Breast epithelium (tissue), 3 donors: Measurements from ENCODE around the gene WARS2.

ENCODE experiments used
- POLR2A ChIP-seq: fragments of 450-650 bp; IDR thresholded peaks from one replicate; pipeline ENCODE4 v1.6.1; 2016; ENCODE audit warnings: antibody characterized with exemption, mild to moderate bottlenecking, moderate library complexity
- POLR2AphosphoS5 ChIP-seq, 3 donors: sonication (generic); formaldehyde crosslinking; IDR thresholded peaks; one replicate each; pipeline ENCODE4 v1.6.1; 2017; ENCODE audit warnings: antibody characterized with exemption in 3 of 3
- TF ChIP-seq, protein P1 (sequence below), 3 donors: fragments of 450-650 bp; IDR thresholded peaks; one replicate each; pipeline ENCODE4 v1.5.1; 2016 to 2017; ENCODE audit warnings: antibody characterized with exemption in 3 of 3, mild to moderate bottlenecking in 3 of 3, moderate library complexity in 3 of 3

- TF ChIP-seq, protein P1, sequence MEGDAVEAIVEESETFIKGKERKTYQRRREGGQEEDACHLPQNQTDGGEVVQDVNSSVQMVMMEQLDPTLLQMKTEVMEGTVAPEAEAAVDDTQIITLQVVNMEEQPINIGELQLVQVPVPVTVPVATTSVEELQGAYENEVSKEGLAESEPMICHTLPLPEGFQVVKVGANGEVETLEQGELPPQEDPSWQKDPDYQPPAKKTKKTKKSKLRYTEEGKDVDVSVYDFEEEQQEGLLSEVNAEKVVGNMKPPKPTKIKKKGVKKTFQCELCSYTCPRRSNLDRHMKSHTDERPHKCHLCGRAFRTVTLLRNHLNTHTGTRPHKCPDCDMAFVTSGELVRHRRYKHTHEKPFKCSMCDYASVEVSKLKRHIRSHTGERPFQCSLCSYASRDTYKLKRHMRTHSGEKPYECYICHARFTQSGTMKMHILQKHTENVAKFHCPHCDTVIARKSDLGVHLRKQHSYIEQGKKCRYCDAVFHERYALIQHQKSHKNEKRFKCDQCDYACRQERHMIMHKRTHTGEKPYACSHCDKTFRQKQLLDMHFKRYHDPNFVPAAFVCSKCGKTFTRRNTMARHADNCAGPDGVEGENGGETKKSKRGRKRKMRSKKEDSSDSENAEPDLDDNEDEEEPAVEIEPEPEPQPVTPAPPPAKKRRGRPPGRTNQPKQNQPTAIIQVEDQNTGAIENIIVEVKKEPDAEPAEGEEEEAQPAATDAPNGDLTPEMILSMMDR (IDR thresholded peaks at IDR 0.05) = no peak
- TF ChIP-seq POLR2A (no peak), POLR2AphosphoS5 (IDR thresholded peaks at IDR 0.05) (no peak)
Observed at GRCh38 chr1:119040489-119040888, 100.0 kb downstream of the WARS2 start.
